HG03196 (cell line): ENCODE results near the gene FMN1.

Experiments used
- ATAC-seq: cut with Tn5 transposase; IDR thresholded peaks from one replicate; pipeline ENCODE4 v1.9.1; 2021; ENCODE audit not compliant: unreplicated experiment

The FMN1 gene

DNA sequence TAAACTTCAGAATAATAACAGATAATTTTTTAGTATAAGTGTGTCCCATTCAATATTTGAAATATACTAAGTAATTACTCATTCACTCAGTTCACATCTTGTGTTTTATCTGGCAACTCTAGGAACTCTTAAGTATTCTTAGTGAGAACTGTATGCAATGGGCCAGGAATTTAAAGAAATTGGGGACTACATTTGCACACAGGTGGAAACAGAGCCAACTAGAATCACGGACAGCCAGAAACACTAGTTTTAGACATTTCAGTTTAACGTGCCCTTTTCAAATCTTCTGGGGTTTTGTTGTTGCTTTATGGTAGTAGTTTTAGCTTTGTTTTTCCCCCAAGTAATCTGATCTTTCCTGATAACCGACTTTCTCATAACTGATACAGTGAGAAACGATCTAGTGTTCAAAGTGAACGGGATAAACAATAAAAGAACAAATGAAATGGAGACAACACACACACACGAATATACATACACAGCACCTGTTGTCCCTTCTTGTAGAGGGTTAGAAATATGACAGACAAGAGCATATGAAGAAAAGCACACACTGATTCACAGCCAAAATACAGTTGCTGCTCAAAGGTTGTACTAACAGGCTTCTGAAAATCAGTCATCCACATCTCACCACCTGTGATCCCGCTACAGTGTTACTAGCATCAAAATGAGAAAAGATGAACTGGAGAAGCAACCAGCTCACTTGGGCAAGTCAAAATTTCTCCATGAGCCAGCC is 167.0 kb downstream of the FMN1 start:
- no peak for ATAC-seq

DNA sequence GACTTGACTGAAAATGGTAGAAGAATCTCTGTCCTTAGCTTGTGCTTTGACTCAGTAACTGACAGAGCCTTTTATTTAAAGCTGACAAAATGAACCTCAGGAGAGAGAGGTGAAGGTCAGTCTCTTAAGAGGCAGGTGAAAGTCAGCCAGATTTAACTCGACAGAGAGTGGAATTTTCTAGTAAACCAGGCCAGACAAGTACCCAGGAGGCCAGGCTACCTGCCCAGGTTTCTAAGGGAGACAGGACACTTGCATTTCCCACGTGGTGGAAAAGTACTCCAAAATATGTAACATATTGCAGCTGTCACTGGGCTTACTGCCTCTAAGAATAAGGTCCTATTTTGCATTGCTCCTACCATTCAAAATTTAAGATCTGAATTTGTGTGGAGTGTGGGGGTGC is 167.9 kb downstream of the FMN1 start:
- no peak for ATAC-seq

DNA sequence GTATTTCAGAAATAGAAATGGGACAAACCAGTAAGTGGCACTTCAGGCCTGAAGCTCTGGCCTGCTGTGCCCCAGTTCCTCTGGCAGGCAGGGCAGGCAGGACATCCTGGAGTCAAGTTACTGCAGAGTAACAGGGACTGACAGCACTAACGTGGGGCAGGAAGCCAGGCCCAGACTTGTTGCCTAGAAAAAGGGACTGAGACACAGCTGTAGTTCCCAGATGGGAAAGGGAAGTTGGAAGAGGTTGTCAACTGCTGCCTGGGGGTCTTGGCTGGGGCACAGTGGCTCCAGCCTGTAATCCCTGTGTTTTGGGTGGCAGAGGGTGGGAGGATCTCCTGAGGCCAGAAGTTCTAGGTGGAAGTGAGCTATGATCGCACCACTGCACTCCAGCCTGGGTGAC is 171.9 kb downstream of the FMN1 start:
- ATAC-seq: no peak

DNA sequence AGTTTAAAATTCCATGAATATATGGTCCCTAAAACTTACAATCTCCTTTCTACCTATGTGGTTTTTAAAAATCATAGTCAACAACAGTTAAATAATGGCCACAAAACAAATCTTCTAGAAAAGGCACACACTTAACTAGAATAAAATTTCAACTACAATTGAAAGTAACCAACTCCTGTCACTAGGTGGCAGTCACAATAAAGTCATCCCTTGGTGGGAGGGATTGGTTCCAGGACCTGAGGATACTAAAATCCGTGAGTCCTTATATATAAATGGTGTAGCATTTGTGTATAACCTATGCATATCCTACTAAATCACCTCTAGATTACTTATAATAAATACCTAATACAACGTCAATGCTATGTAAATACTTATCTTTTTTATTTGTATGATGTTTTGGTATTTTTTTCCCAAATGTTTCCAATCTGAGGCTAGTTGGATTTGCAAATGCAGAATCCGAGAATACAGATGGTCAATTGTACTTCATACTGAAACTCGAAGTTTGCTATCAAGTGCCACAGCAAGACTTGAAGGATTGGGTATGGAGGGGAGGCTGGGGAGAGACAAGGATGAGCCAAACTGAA is 172.6 kb downstream of the FMN1 start:
- no peak for ATAC-seq

GRCh38 chr15:33019354-33019981 is 175.0 kb downstream of the FMN1 start:
- ATAC-seq: no peak

DNA sequence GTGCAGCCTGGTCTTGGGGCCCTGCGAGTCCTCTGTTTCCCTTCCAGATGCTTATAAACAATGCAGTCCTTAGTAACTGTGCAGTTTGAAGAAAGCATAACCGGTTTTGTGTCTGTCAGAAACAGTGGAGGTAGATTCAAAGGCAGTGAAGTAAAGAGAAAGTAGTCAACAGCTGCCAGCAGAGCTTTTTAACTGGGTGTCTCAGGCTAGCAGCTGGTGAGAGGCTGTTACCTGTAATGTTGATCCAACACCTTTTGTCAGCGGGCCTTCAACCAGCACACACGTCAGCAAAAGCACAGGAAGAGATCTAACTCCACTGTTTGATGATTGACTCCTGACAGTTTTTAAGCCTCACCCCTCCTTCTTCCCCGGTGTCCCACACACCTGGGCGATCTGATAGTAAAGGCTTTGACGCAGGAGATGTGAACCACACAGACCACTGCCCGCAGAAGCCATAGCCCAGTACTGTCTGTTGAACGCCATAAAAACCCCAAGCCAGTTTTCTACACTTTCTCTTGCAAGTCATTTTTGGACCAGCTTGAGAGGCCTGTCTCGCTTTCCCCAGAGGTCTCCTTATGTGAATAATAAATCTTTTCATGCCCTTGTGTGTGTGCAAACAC is 178.0 kb downstream of the FMN1 start:
- no peak for ATAC-seq

DNA sequence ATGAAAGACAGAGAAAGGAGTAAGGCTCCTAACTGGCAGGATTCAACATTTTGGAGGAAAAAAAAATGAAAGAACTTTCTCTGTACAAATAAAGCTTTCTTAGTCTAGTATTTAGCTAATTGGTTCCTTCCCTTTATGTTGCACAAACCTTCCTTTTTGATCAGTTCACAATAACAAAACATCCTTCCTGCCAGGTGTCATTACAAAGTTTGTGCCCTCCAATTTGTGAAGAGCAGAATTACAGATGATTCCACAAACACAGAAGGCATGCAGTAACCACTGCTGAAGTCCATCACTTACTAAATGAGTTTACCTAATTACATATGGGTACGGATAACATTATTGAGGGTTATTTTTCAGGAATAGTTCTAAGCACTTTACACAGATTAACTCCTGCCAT is 179.9 kb downstream of the FMN1 start:
- ATAC-seq: no peak

DNA sequence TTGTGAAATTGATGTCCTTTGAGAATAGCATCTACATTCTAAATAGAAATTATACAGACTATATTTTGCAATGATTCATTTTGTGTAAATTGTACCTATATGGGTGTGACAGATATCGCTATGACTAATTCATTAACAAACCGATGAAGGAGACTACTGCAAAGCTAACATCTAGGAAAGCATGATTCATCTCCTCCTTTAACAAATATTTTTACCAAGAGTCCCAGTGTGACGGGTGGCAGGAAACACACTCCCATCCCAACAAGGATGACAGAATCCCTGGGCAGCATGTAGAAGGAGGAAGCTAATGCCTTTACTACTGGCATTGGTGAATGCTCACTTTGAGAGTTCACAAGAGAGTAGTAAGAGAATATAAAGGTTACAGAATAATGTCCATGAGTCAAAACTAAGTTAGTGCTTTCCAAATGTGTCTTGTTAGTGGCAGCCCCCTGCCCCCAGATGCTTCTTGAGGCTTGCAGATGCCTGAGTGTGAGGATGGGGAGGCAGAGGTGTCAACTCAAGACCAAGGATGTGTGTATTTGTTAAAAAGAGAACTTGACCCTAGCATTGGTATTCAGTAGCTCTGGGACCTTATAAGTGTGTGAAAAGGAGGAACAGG is 180.6 kb downstream of the FMN1 start:
- ATAC-seq: no peak

DNA sequence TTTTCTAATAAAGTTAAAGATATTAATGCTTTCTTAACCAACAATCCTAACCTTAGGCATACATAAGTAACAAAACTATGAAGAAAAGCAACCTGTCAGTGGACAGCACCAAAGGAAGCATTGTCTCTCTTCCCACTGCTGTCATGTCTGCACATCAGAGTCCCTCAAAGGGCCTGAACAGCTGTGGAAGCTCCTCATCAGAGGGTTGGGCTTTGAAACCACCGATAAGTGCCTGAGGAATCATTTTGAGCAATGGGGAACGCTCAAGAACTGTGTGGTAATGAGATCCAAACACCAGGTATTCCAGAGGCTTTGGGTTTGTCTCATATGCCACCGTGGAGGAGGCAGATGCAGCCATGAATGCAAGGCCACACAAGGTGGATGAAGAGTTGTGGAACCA is 182.5 kb downstream of the FMN1 start:
- no peak for ATAC-seq

- no peak for ATAC-seq
Measured at GRCh38 chr15:33009603-33010002, 184.9 kb downstream of the FMN1 start.

- no peak for ATAC-seq
Measured at GRCh38 chr15:33009026-33009425, 185.5 kb downstream of the FMN1 start.

GRCh38 chr15:33008284-33008995 is 186.1 kb downstream of the FMN1 start:
- ATAC-seq: no peak

- ATAC-seq: no peak
Measured at GRCh38 chr15:33007303-33007855, 187.1 kb downstream of the FMN1 start.

DNA sequence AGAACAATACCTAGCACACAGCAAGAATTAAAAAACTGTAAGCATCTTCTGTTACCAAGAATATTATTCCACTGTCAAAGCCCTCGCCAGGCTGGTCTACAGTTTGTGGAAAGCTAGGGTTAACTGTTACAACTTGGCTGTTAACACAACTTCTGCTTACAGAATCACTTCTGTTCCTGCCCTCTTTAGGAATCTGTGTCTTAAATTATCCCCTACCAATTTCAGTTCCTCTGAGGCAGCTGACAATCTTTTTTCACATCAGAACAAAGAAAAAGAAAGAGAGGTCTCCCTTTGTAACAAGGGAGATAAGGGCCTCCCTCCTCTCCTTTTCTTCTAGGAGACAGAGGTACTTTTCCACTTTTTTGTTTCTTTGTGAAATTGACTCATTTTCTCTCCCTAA is 188.9 kb downstream of the FMN1 start:
- no peak for ATAC-seq

- ATAC-seq: no peak
Measured at GRCh38 chr15:33001926-33002325, 192.6 kb downstream of the FMN1 start.

- ATAC-seq: no peak
Measured at GRCh38 chr15:32998979-32999672, 195.4 kb downstream of the FMN1 start.

- no peak for ATAC-seq
Measured at GRCh38 chr15:32998182-32998581, 196.3 kb downstream of the FMN1 start.

GRCh38 chr15:32994810-32995424 is 199.6 kb downstream of the FMN1 start:
- no peak for ATAC-seq

GRCh38 chr15:32993285-32993684 is 201.2 kb downstream of the FMN1 start:
- no peak for ATAC-seq
